Measurements from ENCODE around the gene LMCD1.

- TF ChIP-seq CTCF (IDR thresholded peaks at IDR 0.05; ENCODE audit: insufficient read depth, low read length, poor library complexity, severe bottlenecking) (no peak), EZH2phosphoT487 (conservative IDR thresholded peaks at IDR 0.05; ENCODE audit: low read length) (no peak)
Measured at GRCh38 chr3:8524656-8525399, 23.2 kb downstream of the LMCD1 start.
